ENCODE data around the gene ADTRP.

Gene ADTRP

GRCh38 chr6:11727998-11728961 is 50.3 kb downstream of the ADTRP start:
- no peak for TF ChIP-seq CTCF (conservative IDR thresholded peaks at IDR 0.05; ENCODE audit: low read length)
- no peak overlapping the region for H3K4me3 ChIP-seq (ENCODE audit: low read length)
- no peak for DNase-seq (ENCODE audit: low read depth)

GRCh38 chr6:11727346-11727997 is 51.1 kb downstream of the ADTRP start:
- DNase-seq (ENCODE audit: low read depth), result no peak
- no peak for TF ChIP-seq CTCF (conservative IDR thresholded peaks at IDR 0.05; ENCODE audit: low read length)

GRCh38 chr6:11724286-11724685 is 54.3 kb downstream of the ADTRP start:
- TF ChIP-seq CTCF (conservative IDR thresholded peaks at IDR 0.05; ENCODE audit: low read length), result no peak
- no peak overlapping the region for H3K4me3 ChIP-seq (ENCODE audit: low read length)

More at GRCh38 chr6:11727346-11727997, 51.1 kb downstream of the ADTRP start:
- no peak overlapping the region for H3K4me3 ChIP-seq (ENCODE audit: low read length)

GRCh38 chr6:11722805-11723631 is 55.6 kb downstream of the ADTRP start:
- no peak overlapping the region for H3K4me3 ChIP-seq (ENCODE audit: low read length)
- TF ChIP-seq CTCF (conservative IDR thresholded peaks at IDR 0.05; ENCODE audit: low read length), result no peak
- DNase-seq (ENCODE audit: low read depth), result no peak

More at GRCh38 chr6:11724286-11724685, 54.3 kb downstream of the ADTRP start:
- DNase-seq (ENCODE audit: low read depth), result no peak

GRCh38 chr6:11722220-11722619 is 56.4 kb downstream of the ADTRP start:
- H3K4me3 ChIP-seq (ENCODE audit: low read length), result no peak overlapping the region

GRCh38 chr6:11718463-11718862 is 60.1 kb downstream of the ADTRP start:
- TF ChIP-seq CTCF (conservative IDR thresholded peaks at IDR 0.05; ENCODE audit: low read length), result no peak
- DNase-seq (ENCODE audit: low read depth), result peak; percentile 74

More at GRCh38 chr6:11722220-11722619, 56.4 kb downstream of the ADTRP start:
- DNase-seq (ENCODE audit: low read depth), result no peak
- TF ChIP-seq CTCF (conservative IDR thresholded peaks at IDR 0.05; ENCODE audit: low read length), result no peak

More at GRCh38 chr6:11718463-11718862, 60.1 kb downstream of the ADTRP start:
- H3K4me3 ChIP-seq (ENCODE audit: low read length), result no peak overlapping the region
